Tibial artery (tissue), 4 donors: ENCODE results near the gene GARIN3.

Experiments used
- DNase-seq, 2 donors: peaks; one replicate each; pipeline ENCODE4 v3.0.0-alpha.2; 2019
- H3K27ac ChIP-seq, 2 donors: fragments of 200-600 bp; sonication (generic) in 1 of 2; 1 replicate in 1 of 2; 2 replicates in 1 of 2; pipeline ENCODE4 v1.5.1; 2018 to 2019; ENCODE audit warnings: mild to moderate bottlenecking in 1 of 2
- H3K27me3 ChIP-seq, 2 donors: fragments of 200-600 bp; sonication (generic) in 1 of 2; one replicate each; pipeline versions ENCODE4 v1.5.1 to v1.6.0; 2016 to 2019
- H3K36me3 ChIP-seq, 3 donors: fragments of 200-600 bp; sonication (generic) in 2 of 3; one replicate each; pipeline ENCODE4 v1.5.1; 2016 to 2019; ENCODE audit warnings: mild to moderate bottlenecking in 2 of 3
- H3K4me1 ChIP-seq, 4 donors: fragments of 200-600 bp; sonication (generic) in 2 of 4; 1 replicate in 3 of 4; 2 replicates in 1 of 4; pipeline ENCODE4 v1.5.1; 2016 to 2019
- H3K4me3 ChIP-seq, 2 donors: fragments of 200-600 bp; sonication (generic) in 1 of 2; 1 replicate in 1 of 2; 2 replicates in 1 of 2; pipeline ENCODE4 v1.5.1; 2018 to 2019; ENCODE audit warnings: mild to moderate bottlenecking in 2 of 2
- H3K9me3 ChIP-seq, 3 donors: fragments of 200-600 bp; sonication (generic) in 1 of 3; one replicate each; pipeline ENCODE4 v1.5.1; 2016 to 2019
- CTCF ChIP-seq, 2 experiments: fragments of 200-600 bp in 1 of 2; fragments of 450-650 bp in 1 of 2; IDR thresholded peaks; one replicate each; pipeline ENCODE4 v1.5.1; 2017 to 2019; ENCODE audit warnings: antibody characterized with exemption in 2 of 2, mild to moderate bottlenecking in 1 of 2, moderate library complexity in 1 of 2
- intact Hi-C: fragments of 100-400 bp; cut with DNase I; formaldehyde crosslinking; loops from one replicate; pipeline ENCODE4 v1.15.0; 2023; ENCODE audit warnings: low total_unique reads

The GARIN3 gene

GRCh38 chr5:157155297-157155696, 10.8 kb downstream of the GARIN3 start:
- no peak for TF ChIP-seq CTCF (IDR thresholded peaks at IDR 0.05)
- Histone ChIP-seq H3K9me3 (no peaks in the 10 kb centered on the region), H3K36me3 (no peaks in the 10 kb centered on the region), H3K27me3 (peaks cover 0 to 2% of the 10 kb centered on the region in 2 donors), H3K27ac (no peak overlapping the region), H3K4me3 (no peak overlapping the region), H3K4me1 (no peaks in the 10 kb centered on the region)
- no peak for DNase-seq
- intact Hi-C loops: loop anchor here (10.0 kb wide), 1 partner anchor 100 kb away; no protein-coding TSS in a partner anchor

- intact Hi-C loops: loop anchor here (10.0 kb wide), 1 partner anchor 104 kb away; no protein-coding TSS in a partner anchor
- Histone ChIP-seq H3K27ac (no peak overlapping the region), H3K27me3 (no peaks in the 10 kb centered on the region), H3K4me3 (no peak overlapping the region), H3K4me1 (peaks cover 0 to 15% (median 3%) of the 10 kb centered on the region in 4 donors), H3K9me3 (no peaks in the 10 kb centered on the region), H3K36me3 (no peaks in the 10 kb centered on the region)
- DNase-seq: no peak
- no peak for TF ChIP-seq CTCF (IDR thresholded peaks at IDR 0.05)
Observed at GRCh38 chr5:157150995-157151394, 15.1 kb downstream of the GARIN3 start.

- DNase-seq: peak in 1 of 2 donors; percentile 63
Observed at GRCh38 chr5:157148734-157149615, 17.1 kb downstream of the GARIN3 start.

GRCh38 chr5:157143127-157143971, 22.7 kb downstream of the GARIN3 start:
- TF ChIP-seq CTCF (IDR thresholded peaks at IDR 0.05): no peak
- no peaks in the 10 kb centered on the region for H3K9me3 ChIP-seq
- H3K36me3 ChIP-seq: peaks cover 3 to 12% (median 8%) of the 10 kb centered on the region in 3 donors
- peak overlapping the region; percentile 83 to 96 for H3K4me3 ChIP-seq
- intact Hi-C loops: no loop called here
- peaks cover 0 to 21% (median 14%) of the 10 kb centered on the region in 4 donors for H3K4me1 ChIP-seq
- peak overlapping the region; percentile 84 to 92 for H3K27ac ChIP-seq
- peak; percentile 60 to 74 for DNase-seq
- H3K27me3 ChIP-seq: no peaks in the 10 kb centered on the region

More at GRCh38 chr5:157148734-157149615, 17.1 kb downstream of the GARIN3 start:
- Histone ChIP-seq H3K4me1 (peaks cover 0 to 15% (median 3%) of the 10 kb centered on the region in 4 donors), H3K4me3 (peak overlapping the region in 1 of 2 donors; percentile 2), H3K9me3 (no peaks in the 10 kb centered on the region), H3K36me3 (no peaks in the 10 kb centered on the region), H3K27ac (peak overlapping the region in 1 of 2 donors; percentile 11), H3K27me3 (no peaks in the 10 kb centered on the region)
- intact Hi-C loops: no loop called here
- TF ChIP-seq CTCF (IDR thresholded peaks at IDR 0.05): peak; percentile 83 to 87

- Histone ChIP-seq H3K27me3 (no peaks in the 10 kb centered on the region), H3K4me1 (peaks cover 0 to 17% (median 12%) of the 10 kb centered on the region in 4 donors), H3K4me3 (peak within 1 kb of the TSS; percentile 83 to 96), H3K36me3 (peaks cover 8 to 20% (median 10%) of the 10 kb centered on the region in 3 donors), H3K9me3 (no peaks in the 10 kb centered on the region), H3K27ac (peak within 1 kb of the TSS; percentile 84 to 92)
- no peak for TF ChIP-seq CTCF (IDR thresholded peaks at IDR 0.05)
- intact Hi-C loops: no loop called here
- peak; percentile 95 to 97 for DNase-seq
Observed at GRCh38 chr5:157142317-157143126, 23.5 kb downstream of the GARIN3 start, which contains the start of gene MED7. Gene MED7, minus strand, starts transcription at chr5:157142865. Its CDS starts 3,434 bp downstream, at chr5:157139431.
